NCI-H1048 (cell line): ENCODE results near the gene IDH3B.
"Not testable (repeated sequence)": the region's sequence is repeated elsewhere in the genome, so short reads cannot be mapped to it uniquely, and the experiment has no call there.

Source experiments
- DNase-seq: peaks from one replicate; lab custom pipeline; 2025; lab: John Stamatoyannopoulos, UW

The IDH3B gene

DNA sequence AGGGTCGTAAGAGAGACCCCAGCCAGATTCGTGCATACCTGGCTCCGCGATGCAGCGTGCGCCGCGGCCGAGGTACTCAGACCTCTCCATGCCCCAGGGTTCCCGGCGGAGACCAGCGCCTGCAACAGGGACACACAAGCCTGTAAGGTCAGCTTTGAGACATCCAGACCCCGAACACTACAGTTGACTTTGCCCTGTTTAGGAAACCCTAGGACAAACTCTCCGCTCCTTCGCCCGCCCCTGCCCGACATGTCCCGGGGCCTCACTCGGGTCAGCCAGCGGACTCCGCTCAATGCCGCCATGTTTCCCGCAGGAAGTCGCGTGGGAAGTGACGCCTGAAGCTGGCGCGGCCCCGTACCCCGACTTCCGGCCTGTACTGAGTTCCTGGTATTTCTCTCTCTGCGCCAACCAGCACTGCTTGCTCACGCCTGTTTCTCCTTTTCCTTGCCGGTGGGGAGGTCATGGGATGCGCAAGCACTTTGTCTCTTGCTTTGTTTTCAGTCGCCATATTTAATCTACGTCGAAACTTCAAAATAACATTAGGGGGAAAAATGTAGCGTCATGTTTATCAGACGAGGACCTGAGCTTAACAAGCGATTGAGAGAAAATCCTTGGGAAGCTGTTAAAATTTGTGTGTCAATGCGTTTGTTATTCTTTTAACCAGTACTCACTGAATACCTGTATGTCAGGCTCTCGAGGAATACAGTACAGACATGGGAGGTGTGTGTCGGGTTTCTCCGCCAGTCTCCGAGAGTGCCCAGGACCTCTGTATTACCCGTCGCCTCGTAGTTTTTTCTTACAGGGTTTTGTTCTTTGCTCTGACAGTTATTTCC, at the start of gene IDH3B:
Gene IDH3B, minus strand, starts transcription at position 330 of the 833 bp plus-strand sequence. Its CDS starts 28 bp downstream, at position 302.
- DNase-seq = peak; percentile 64

DNA sequence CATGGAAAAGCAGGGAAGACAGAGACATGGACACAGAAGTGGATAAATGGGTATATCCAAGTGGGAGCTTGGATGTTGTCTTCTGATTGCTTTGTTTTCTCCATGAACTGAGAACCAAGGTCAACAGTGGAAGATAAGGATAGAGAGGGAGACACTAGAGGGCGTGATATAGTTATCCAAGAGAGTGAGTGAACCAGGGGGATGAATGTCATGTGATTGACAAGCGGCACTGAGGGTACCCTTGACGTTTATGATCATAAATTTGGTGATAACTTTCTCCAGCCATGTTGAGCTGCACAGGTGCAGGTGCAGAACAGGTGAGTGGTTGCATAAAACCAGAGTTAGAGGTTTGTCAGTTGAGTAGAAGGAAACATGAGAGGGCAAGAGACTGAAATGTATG, 49.3 kb upstream of the IDH3B start:
- no peak for DNase-seq

DNA sequence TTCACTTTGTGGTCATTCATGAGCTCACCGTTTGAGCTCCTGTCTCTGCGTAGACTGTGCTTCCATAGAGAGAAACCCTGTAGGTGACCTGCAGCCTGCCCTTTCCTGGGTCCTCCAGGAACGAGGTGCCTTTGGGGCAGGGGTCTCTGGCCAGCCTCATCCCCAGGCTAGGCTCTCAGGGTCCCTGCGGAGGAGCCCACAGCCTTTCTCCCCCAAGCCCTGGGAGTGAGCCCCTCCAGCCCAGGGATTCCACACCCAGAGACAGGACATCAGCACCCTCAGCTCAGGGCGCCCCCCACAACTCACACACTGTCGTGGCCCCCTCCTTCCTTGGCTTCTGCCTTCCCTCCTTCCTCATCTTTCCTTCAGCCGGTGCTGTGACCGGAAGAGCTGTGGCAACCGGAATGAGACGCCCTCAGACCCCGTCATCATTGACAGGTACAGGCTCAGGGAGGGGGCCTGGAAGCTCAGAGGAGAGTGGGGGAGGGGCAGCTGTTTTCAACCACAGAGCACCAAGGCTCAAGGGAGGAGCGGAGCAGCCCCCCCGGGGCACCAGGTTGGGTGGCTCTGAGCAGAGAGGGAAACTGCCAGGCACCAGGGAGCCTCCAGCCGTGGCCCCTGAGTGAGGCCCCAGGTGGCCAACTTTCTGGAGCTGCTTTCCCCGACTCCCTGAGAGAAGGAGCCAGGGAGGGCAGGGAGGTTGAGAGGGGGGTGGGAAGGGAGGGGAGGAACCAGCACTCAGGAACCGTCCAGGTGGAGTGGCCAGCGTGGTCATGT, 45.4 kb upstream of the IDH3B start:
- no peak for DNase-seq

DNA sequence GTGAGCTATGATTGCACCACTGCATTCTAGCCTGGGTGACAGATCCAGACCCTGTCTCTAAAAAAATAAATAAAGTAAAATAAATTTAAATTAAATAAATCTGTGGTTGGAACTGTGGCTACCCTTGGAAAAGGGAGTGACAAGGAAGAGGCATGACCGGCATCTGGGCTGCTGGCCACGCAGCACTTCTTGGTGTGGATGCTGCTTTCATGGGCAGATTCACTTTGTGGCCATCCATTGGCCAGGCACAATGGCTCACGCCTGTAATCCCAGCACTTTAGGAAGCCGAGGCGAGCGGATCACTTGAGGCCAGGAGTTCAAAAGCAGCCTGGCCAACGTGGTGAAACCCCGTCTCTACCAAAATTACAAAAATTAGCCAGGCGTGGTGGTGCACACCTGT, 44.6 kb upstream of the IDH3B start:
- DNase-seq = no peak

DNA sequence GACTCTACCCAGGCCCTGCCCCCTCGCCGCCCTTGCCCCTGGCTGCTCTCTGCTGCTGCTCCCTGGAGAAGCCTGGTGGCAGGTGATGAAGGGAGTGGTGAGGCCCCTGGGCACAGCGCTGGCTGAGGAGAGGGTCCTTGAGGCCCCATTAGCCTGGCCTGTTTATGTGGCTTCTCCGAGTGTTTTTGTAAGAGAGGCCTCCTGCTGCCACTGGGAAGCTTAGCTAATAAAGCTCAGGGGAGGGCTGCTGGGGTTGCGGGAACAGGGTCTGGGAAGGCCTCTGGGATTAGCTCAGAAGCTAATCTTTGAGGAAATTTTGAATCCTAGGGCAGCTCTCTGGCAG, 44.0 kb upstream of the IDH3B start:
- no peak for DNase-seq

DNA sequence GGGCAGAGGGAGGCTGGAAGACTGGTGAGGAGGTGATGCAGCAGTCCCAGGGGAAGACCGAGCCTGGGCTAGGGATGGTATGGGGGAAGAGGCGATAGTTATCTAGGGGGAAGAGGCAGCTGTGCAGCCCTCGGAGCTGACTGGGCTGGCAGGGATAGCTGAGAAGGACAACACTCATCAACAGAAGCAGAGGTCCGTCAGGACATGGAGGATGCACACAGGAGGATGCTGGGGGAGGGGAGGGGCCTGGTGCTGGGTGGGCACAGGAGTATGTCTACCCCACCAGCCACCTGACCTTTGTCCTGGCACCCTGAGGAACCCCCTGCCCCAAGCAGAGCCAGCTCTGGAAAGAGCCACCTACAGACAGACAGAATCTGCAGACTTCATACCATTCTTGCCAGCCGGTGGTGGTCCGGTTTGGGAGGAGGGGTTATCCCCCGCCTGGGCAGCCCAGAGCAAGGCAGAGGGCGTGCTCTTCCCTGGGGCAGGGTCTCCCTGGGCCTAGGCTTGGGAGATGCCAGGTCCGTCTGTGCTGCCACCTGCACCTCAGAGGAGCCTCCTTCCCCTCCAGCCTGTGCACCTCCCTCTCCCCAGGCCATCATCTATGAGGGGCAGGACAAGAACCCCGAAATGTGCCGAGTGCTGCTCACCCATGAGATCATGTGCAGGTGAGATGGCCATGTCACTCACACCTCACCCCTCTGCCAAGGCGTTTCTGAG, 43.5 kb upstream of the IDH3B start:
- DNase-seq = no peak

DNA sequence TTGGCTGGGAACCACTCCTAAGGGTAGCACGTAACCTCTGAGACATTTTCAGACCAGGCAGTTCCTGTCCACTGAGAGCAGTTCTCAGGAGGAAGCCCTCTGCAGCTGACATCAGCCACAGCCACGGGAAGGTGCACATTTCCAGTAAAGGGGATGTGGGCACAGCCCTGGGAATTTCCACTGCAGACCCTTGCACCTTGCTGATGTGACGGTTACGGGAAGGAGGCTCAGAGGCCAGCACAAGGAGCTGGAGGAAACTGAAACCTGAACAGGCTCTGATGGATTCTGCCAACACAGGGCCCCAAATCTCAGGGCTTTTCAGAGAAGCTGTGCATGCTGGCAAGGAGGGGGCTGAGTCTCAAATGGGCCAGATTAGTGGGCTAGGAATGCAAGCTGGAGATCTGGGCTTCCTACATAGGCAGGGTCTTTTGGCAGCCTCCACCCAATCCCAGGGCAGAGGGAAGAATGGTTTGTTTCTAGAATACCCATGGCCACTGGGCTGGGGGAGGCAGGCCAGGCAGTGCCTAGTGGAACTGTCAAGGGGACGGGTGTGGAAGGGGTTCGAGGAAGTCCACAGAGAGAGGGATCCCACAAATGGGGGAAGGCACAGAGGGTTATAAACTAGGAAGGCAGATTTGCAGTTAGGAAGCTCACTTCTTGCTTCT, 42.8 kb upstream of the IDH3B start:
- no peak for DNase-seq

DNA sequence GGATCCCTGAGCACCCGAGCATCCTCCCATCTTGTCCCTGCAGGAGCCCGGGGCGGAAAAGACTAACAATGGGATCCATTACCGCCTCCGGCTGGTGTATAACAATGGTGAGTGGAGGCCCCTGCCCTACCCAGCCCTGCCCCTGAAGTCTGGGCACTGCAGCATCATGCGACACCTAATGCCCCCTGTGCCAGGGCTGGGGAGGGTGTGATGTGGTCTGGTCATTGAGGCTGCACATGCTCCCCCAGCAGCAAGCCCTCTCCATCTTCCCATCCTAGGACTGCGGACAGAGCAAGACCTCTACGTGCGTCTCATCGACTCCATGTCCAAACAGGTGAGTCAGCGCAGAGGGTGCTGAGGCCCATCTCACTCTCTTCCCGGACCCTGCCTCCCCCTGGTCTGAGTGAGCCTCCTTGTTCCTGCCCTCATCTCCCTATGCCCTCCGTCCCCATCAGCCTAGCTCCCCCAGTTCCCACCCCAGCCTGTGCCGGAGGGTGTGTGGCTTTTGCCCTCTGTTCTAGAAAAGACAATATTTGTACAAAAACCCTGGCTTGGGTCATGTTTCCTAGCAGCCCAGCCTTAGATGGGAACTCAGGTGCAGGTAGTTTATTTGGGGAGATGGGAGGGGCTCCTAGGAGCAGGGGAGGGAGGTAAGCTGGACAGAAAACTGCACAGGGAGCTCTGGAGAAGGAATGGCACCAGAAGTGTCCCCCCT, 42.1 kb upstream of the IDH3B start:
- no peak for DNase-seq

DNA sequence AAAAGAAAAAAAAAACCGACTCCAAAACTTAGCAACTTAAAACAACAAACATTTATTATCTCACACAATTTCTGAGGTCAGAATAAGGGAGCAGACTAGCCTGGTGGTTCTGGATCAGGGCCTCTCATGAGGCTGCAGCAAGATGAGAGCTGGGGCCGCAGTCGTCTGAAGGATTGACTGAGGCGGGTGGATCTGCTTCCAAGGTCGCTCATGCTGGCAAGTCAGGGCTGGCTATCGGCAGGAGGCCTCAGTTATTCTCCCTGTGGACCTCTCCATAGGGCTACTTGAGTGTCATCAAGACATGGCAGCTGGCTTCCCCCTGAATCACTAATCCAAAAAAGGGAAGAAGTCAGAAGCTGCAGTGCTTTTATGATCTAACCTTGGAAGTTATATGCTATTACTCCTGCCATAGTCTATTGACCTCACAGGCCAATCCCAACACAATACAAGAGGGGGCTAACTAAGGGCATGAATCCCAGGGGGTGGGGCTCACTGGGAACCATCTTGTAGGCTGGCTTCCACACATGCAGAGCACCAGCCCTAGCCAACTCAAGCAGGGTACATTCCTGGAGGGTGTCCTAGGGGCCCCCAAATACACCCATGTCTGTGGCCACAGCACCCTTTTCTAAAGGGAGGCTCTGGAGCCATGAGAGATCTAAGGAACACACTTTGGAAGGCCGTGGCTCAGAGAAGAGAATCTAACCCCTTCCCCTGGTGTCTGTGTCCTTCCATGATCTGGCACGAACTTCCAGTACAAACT, 39.9 kb upstream of the IDH3B start:
- no peak for DNase-seq

DNA sequence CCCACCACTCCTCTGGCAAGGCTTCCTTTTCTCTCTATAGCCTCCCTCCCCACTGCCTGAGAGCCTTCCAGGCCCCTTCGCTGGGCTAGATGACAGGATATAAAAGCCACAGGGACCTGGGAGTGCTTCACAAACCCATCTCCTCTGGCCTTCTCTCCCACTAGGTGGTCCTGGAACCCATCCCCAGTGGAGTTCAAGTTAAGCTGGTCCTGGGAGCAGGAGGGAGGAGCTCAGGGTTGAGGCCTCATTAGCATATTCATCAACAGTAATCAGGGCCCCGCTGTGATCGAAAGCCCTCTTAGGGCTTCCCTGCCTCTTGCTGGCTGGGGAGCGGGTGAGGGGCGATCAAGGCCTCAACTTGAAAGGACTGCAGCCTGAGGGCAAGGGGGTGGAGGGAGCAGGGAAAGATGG, 37.7 kb upstream of the IDH3B start:
- no peak for DNase-seq

DNA sequence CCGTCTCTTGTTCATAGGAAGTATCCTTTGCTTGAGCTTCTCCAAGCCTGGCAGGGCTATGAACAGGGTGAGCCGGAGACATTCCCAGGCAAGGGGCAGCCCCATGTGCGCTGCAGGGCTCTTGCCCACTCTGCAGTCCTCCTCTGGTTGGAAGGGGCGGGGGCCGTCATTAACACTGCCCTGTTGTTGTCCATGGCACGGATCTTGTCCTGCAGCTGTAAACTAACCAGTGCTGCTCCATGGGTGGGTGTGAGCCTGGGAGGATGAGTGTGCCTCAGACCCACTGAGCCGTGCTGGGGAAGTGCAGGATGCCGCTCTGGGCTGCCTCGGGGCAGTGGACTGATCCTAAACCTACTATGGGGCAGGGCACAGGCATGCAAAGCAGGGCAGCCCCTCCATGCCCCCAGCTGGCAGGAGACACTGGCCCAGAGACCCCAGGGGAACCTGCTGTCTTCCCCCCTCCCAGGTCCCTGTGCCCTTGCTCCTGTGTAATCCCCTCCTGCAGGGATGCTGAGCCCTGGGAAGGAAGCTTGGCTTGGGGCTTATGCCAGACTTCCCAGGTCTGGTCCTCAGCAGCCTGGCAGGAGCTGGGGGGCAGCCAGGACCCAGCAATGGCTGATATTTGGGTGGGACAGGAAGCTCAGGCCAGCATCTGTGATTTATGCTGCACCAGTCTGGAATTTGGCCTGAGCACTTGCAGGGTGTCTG, 37.1 kb upstream of the IDH3B start:
- no peak for DNase-seq

DNA sequence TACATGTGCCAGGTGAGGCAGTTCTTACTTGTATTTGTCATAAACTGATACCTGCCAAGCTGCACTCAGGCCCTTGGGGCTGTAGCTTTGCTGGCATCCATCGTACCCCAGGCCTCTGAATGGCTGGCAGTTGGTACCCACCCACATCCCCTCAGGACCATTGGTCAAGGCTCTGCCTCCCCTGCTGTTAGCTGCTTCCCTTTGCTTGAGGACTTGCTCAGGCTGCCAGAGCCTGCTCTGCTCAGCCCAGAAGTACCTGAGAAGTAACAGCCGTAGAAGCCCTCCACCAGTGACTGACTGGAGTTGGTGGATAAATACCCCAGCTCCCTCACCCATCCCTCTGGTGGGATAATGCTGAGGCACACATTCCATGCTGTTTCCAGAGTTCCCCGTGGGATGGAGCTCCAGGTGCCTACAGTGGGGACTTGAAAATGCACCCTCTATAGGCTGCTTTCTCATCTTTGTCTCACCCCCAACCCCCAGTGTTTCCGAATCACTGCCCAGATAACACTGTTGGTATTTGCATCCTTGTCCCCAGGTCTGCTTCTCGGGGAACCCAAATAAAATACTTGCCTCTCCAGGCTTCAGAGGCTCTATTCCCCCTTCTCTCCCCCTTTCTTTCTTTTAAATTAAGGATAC, 35.9 kb upstream of the IDH3B start:
- DNase-seq = no peak

DNA sequence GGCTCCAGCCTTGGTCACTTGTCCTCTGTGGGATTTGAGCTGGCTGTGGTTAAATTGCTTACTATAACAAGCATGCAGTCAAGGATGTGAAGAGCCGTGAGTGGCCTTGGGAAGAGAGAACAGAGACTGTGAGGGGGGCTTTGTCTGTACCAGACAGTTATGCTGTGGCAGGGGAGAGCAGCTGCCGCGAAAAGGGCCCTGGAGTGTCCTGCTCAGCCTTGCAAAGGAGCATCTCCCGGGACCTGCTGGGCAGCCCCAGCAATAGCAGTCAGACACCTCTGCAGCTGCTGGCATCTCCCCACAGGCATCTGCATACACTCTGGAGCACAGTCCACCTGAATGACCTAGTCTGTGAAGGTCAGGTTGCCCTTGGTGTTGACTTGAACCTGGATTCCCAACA, 34.9 kb upstream of the IDH3B start:
- no peak for DNase-seq

DNA sequence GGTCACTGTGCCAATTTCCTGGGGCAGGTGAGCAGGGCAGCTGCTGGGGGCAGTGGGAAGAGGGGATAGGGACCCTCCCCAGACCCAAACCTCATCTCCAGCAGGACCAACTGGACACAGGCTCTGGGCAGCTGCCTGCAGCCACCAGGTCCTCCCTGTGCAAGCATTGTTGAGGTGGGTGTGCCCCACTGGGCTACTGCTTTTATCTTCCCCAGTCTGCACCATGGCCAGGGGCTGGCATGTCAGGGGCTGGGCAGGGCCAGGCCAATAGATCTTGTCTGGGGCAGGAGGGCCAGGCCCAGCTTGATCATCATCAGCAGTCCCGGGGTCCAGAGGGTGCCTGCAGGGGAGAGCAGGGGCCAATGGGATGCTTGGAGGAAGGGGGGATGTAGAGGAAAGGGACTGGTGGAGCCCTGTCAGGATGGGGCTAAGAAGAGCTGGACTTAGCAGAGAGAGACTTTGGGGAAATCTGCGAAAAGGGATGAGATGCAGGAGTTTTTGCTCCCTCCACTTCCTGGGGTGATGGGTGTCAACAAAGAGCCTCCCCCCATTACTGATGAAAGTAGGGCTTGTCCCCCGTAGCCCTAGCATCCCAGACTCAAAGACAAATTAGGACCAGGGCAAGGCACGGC, 34.3 kb upstream of the IDH3B start:
- no peak for DNase-seq

DNA sequence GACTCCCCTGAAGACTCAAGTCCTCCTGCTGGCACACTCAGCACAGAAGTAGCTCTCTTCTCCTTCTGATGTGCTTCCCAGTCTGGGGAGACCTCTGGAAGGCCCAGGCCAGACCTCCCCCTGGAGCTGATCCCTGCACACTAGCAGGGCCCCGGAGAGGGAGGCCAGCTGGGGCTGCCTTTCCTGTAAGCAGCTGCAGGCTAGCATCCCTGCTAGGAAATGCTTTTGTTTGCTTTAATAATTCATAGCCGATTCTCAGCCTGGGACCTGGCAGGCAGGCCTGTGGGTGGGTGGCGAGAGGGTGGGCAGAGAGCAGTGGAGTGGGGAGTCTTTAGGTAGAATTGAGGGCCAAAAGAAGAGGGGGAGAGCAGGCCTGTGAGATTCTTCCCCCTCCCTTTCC, 33.8 kb upstream of the IDH3B start:
- DNase-seq = no peak

DNA sequence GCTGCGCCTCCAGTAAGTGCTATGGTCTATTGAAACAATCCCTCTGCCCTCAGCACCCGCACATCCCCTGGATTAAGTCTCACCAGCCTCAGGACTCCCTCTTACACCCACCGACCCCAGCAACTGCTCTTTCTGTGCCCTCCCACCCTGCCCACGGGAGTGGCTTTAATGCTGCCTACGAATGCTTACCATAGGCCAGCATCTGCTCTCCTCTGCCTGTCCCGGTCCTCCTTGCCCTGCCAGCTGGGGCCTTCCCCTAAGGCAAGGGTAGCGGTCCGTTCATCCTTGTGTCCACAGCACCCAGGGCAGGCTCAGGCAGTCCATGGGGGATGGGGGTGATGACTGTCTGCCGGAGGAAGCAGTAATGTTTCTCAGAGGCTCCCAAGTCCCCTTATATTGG, 32.6 kb upstream of the IDH3B start:
- DNase-seq = no peak

DNA sequence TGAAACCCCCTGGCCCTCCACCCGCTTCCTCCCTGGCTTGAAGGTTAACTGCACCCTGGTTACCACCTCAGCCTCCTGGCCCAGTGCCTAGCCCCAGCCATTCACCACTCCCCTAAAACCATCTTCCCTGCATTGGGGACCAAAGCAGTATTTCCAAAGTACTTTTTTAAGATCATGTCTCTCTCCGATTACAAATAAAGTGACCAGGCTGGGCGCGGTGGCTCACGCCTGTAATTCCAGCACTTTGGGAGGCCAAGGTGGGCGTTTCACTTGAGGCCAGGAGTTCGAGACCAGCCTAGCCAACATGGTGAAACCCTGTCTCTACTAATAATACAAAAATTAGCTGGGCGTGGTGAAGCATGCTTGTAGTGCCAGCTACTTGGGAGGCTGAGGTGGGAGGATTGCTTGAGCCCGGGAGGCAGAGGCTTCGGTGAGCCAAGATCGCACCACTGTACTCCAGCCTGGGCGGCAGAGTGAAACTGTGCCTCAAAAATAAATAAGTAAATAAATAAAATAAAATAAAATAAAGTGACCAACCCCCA, 32.0 kb upstream of the IDH3B start:
- DNase-seq = not testable (repeated sequence)

DNA sequence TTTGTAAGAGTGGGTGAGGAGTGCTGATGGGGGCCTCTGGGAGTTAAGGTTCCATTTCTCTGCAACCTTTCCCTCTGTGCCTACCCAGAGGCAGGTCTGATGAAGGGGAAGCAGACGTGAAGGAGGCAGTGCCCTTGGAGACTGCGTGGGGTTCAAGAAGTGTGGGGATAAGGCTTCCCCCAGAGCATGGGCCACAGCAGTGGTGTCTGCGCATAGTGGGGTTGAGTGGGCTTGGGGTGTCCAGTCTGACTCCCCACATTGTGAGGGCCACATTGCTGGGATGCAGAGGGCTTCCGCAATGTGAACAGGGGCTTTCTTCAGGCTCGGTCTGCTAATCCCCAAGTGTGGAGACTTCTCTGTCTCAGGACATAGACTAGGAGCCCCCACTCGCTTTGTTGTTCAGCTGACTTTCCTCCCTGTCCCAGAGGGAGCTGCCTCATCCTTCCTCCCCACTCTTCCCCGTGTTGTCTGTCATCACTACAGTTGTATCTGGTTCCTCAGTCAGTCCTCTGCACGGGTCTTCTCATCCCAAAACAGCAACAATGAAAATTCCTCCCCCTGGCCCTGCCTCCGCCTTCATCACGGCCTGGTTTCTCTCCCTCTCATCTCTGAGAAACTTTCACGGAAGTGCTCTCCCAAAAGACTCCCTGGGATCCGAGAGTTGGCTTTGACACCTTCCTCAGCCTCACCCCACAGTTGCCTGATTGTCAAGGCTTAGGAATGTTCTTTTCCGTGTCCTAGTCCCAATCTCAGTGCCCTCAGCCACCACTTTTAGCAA, 31.4 kb upstream of the IDH3B start:
- DNase-seq = no peak
